OCI-LY3 (cell line): ENCODE measurements around the gene PRDM16.

Experiments used
- CTCF ChIP-seq: fragments of 200-600, 300-600 bp; sonication (generic); IDR thresholded peaks from 2 replicates; pipeline ENCODE4 v1.5.1; 2014; ENCODE audit warnings: antibody characterized with exemption, low read length, low read depth
- EZH2phosphoT487 ChIP-seq: fragments of 200-600 bp; shearing (Covaris generic); IDR thresholded peaks from 2 replicates; pipeline ENCODE4 v1.6.1; 2018; ENCODE audit warnings: antibody characterized with exemption, mixed run types, low read depth

- no peak for TF ChIP-seq CTCF
- no peak for TF ChIP-seq EZH2phosphoT487
Measured at GRCh38 chr1:3230553-3230952, 161.6 kb downstream of the PRDM16 start.
